Heart left ventricle (tissue), 13 donors: ENCODE results near the gene LAMA2.

Source experiments
- CTCF ChIP-seq, 12 donors: fragments of 200-600 bp; sonication (generic) in 4 of 12; IDR thresholded peaks; one replicate each; pipeline versions ENCODE4 v1.5.0 to v1.8.0; 2018 to 2022; ENCODE audit warnings: antibody characterized with exemption in 12 of 12, mild to moderate bottlenecking in 5 of 12
- POLR2A ChIP-seq, 2 donors: fragments of 450-650 bp; IDR thresholded peaks; one replicate each; pipeline ENCODE4 v1.6.1; 2017; ENCODE audit warnings: antibody characterized with exemption in 2 of 2, mild to moderate bottlenecking in 2 of 2, moderate library complexity in 2 of 2
- donor health status: ischemic (EF 13 %, LVEDD 7.1; RV severe dilation, severe dysfunction).
- donor health status: DM: no; HTN: yes; CAD: no.
- donor health status: DM: no; HTN: no; CAD: no.
- donor health status: ischemic (EF 25% LVEDD 6.9; RV normal size, moderate dysfunction).
- donor health status: ischemic (EF 25% LVEDD 5.7; RV mildly dilated, moderate dysfunction).
- donor health status: ischemic (EF 35%, LVEDD 5.7; RV mildly dilated, moderate dysfunction).
- donor health status: nonischemic (EF 11% LVEDD 7.7; RV severe dilation, severe dysfunction).
- donor health status: DM: yes; HTN: yes; CAD: no.
- donor health status: PGD.
- donor health status: ischemic (EF 29% LVEDD 5.4; RV normal size, mild dysfunction).
- donor health status: nonischemic (EF 23%, LVEDD 6.1; RV moderate dilation, normal function).

GRCh38 chr6:129030215-129030614 is 147.3 kb downstream of the LAMA2 start:
- no peak for TF ChIP-seq CTCF (IDR thresholded peaks at IDR 0.05)
- no peak for TF ChIP-seq POLR2A (IDR thresholded peaks at IDR 0.05)
